ENCODE data around the gene PAEP.

The PAEP gene

GRCh38 chr9:135574943-135575342 lies 13.4 kb downstream of the PAEP start:
- no peak for DNase-seq (ENCODE audit: low read depth, low spot score)

GRCh38 chr9:135575995-135576631 lies 14.6 kb downstream of the PAEP start:
- no peak for DNase-seq (ENCODE audit: low read depth, low spot score)

- DNase-seq (ENCODE audit: low read depth, low spot score), result no peak
These were observed 15.7 kb downstream of the PAEP start for GRCh38 chr9:135577256-135577655.

GRCh38 chr9:135579356-135579755 lies 17.8 kb downstream of the PAEP start:
- DNase-seq (ENCODE audit: low read depth, low spot score), result no peak

GRCh38 chr9:135579889-135580660 lies 18.5 kb downstream of the PAEP start:
- DNase-seq (ENCODE audit: low read depth, low spot score), result no peak

GRCh38 chr9:135580664-135581380 lies 19.3 kb downstream of the PAEP start:
- DNase-seq (ENCODE audit: low read depth, low spot score), result no peak

- DNase-seq (ENCODE audit: low read depth, low spot score), result no peak
These were observed 20.3 kb downstream of the PAEP start for GRCh38 chr9:135581636-135582426.

GRCh38 chr9:135582541-135582940 lies 21.0 kb downstream of the PAEP start:
- no peak for DNase-seq (ENCODE audit: low read depth, low spot score)

- peak; percentile 41 for DNase-seq (ENCODE audit: low read depth, low spot score)
These were observed 21.6 kb downstream of the PAEP start for GRCh38 chr9:135582966-135583687.

GRCh38 chr9:135583688-135584011 lies 22.1 kb downstream of the PAEP start:
- no peak for DNase-seq (ENCODE audit: low read depth, low spot score)

GRCh38 chr9:135584371-135584770 lies 22.8 kb downstream of the PAEP start:
- no peak for DNase-seq (ENCODE audit: low read depth, low spot score)

GRCh38 chr9:135584934-135585333 lies 23.4 kb downstream of the PAEP start:
- no peak for DNase-seq (ENCODE audit: low read depth, low spot score)

- no peak for DNase-seq (ENCODE audit: low read depth, low spot score)
These were observed 25.1 kb downstream of the PAEP start for GRCh38 chr9:135586601-135587109.

GRCh38 chr9:135587658-135588057 lies 26.1 kb downstream of the PAEP start:
- DNase-seq (ENCODE audit: low read depth, low spot score), result no peak

- DNase-seq (ENCODE audit: low read depth, low spot score), result no peak
These were observed 26.8 kb downstream of the PAEP start for GRCh38 chr9:135588371-135588770.

GRCh38 chr9:135588886-135589595 lies 27.5 kb downstream of the PAEP start:
- DNase-seq (ENCODE audit: low read depth, low spot score), result no peak

GRCh38 chr9:135589596-135590485 lies 28.3 kb downstream of the PAEP start:
- DNase-seq (ENCODE audit: low read depth, low spot score), result no peak

- no peak for DNase-seq (ENCODE audit: low read depth, low spot score)
These were observed 29.0 kb downstream of the PAEP start for GRCh38 chr9:135590486-135591079.
